Peyer's patch (tissue), 4 donors: ENCODE data around the gene DCC. TPM values are rescaled to one million over a fixed set of nuclear protein-coding genes. Genes with fewer than 3 reads are reported as not detected.

Source experiments
- DNase-seq, 3 donors: peaks; one replicate each; pipeline ENCODE4 v3.0.0-alpha.2; 2017 to 2019
- H3K27ac ChIP-seq, 4 donors: fragments of 200-600 bp; sonication (generic); one replicate each; pipeline ENCODE4 v1.5.1; 2016 to 2019
- H3K27me3 ChIP-seq, 2 donors: fragments of 200-600 bp; sonication (generic); one replicate each; pipeline ENCODE4 v1.5.1; 2019
- H3K36me3 ChIP-seq, 3 donors: fragments of 200-600 bp; sonication (generic); one replicate each; pipeline ENCODE4 v1.5.1; 2016 to 2019
- H3K4me1 ChIP-seq, 4 donors: fragments of 200-600 bp; sonication (generic); one replicate each; pipeline ENCODE4 v1.5.1; 2016 to 2019
- H3K4me3 ChIP-seq, 4 donors: fragments of 200-600 bp; sonication (generic); 1 replicate in 3 of 4; 2 replicates in 1 of 4; pipeline ENCODE4 v1.5.1; 2016 to 2019; ENCODE audit warnings: mild to moderate bottlenecking in 1 of 4
- H3K9me3 ChIP-seq, 4 donors: fragments of 200-600 bp; sonication (generic); one replicate each; pipeline ENCODE4 v1.5.1; 2016 to 2019; ENCODE audit warnings: mild to moderate bottlenecking in 1 of 4
- POLR2A ChIP-seq, 2 donors: fragments of 450-650 bp; IDR thresholded peaks; one replicate each; pipeline ENCODE4 v1.5.1; 2017; ENCODE audit warnings: antibody characterized with exemption in 2 of 2, mild to moderate bottlenecking in 2 of 2, moderate library complexity in 2 of 2
- total RNA-seq, 4 donors: library from RNA; depleted of rRNA; stranded (reverse); fragments of >200 nt; gene quantifications; one replicate each; pipeline ENCODE4 v1.1.0, GENCODE V29; 2016
- TF ChIP-seq, protein P1 (sequence below), 6 experiments: fragments of 450-650 bp in 4 of 6; fragments of 200-600 bp in 2 of 6; sonication (generic) in 1 of 6; IDR thresholded peaks; one replicate each; pipeline ENCODE4 v1.5.1; 2017 to 2019; ENCODE audit warnings: antibody characterized with exemption in 6 of 6, mild to moderate bottlenecking in 3 of 6, moderate library complexity in 1 of 6

The DCC gene
- total RNA-seq, 4 donors from 2014 or later: 0.13 TPM; not detected in 3

GRCh38 chr18:53080687-53081086 lies 740.7 kb downstream of the DCC start:
- no peak for DNase-seq
- H3K4me1 ChIP-seq: no peaks in the 10 kb centered on the region
- H3K4me3 ChIP-seq: no peak overlapping the region
- H3K27ac ChIP-seq: no peak overlapping the region
- H3K27me3 ChIP-seq: no peaks in the 10 kb centered on the region
- no peaks in the 10 kb centered on the region for H3K9me3 ChIP-seq
- no peaks in the 10 kb centered on the region for H3K36me3 ChIP-seq
- no peak for TF ChIP-seq POLR2A (IDR thresholded peaks at IDR 0.05)
- TF ChIP-seq, protein P1, sequence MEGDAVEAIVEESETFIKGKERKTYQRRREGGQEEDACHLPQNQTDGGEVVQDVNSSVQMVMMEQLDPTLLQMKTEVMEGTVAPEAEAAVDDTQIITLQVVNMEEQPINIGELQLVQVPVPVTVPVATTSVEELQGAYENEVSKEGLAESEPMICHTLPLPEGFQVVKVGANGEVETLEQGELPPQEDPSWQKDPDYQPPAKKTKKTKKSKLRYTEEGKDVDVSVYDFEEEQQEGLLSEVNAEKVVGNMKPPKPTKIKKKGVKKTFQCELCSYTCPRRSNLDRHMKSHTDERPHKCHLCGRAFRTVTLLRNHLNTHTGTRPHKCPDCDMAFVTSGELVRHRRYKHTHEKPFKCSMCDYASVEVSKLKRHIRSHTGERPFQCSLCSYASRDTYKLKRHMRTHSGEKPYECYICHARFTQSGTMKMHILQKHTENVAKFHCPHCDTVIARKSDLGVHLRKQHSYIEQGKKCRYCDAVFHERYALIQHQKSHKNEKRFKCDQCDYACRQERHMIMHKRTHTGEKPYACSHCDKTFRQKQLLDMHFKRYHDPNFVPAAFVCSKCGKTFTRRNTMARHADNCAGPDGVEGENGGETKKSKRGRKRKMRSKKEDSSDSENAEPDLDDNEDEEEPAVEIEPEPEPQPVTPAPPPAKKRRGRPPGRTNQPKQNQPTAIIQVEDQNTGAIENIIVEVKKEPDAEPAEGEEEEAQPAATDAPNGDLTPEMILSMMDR (IDR thresholded peaks at IDR 0.05): no peak

- H3K27ac ChIP-seq: no peak overlapping the region
- no peaks in the 10 kb centered on the region for H3K4me1 ChIP-seq
- H3K27me3 ChIP-seq: no peaks in the 10 kb centered on the region
- H3K9me3 ChIP-seq: no peaks in the 10 kb centered on the region
- no peak overlapping the region for H3K4me3 ChIP-seq
- TF ChIP-seq POLR2A (IDR thresholded peaks at IDR 0.05): no peak
- TF ChIP-seq, protein P1 (IDR thresholded peaks at IDR 0.05): no peak
- H3K36me3 ChIP-seq: no peaks in the 10 kb centered on the region
- no peak for DNase-seq
Observed at GRCh38 chr18:53093636-53094035, 753.6 kb downstream of the DCC start.

GRCh38 chr18:53101536-53102105 lies 761.6 kb downstream of the DCC start:
- no peak for DNase-seq
- Histone ChIP-seq H3K4me3 (no peak overlapping the region), H3K4me1 (no peaks in the 10 kb centered on the region), H3K9me3 (no peaks in the 10 kb centered on the region), H3K36me3 (no peaks in the 10 kb centered on the region), H3K27me3 (no peaks in the 10 kb centered on the region), H3K27ac (no peak overlapping the region)
- TF ChIP-seq POLR2A (IDR thresholded peaks at IDR 0.05): no peak
- TF ChIP-seq, protein P1 (IDR thresholded peaks at IDR 0.05): no peak

GRCh38 chr18:53114441-53114840 lies 774.4 kb downstream of the DCC start:
- no peak for DNase-seq
- Histone ChIP-seq H3K4me3 (no peak overlapping the region), H3K9me3 (no peaks in the 10 kb centered on the region), H3K27ac (no peak overlapping the region), H3K4me1 (no peaks in the 10 kb centered on the region), H3K27me3 (no peaks in the 10 kb centered on the region), H3K36me3 (no peaks in the 10 kb centered on the region)
- TF ChIP-seq, protein P1 (IDR thresholded peaks at IDR 0.05): no peak
- no peak for TF ChIP-seq POLR2A (IDR thresholded peaks at IDR 0.05)

DNA sequence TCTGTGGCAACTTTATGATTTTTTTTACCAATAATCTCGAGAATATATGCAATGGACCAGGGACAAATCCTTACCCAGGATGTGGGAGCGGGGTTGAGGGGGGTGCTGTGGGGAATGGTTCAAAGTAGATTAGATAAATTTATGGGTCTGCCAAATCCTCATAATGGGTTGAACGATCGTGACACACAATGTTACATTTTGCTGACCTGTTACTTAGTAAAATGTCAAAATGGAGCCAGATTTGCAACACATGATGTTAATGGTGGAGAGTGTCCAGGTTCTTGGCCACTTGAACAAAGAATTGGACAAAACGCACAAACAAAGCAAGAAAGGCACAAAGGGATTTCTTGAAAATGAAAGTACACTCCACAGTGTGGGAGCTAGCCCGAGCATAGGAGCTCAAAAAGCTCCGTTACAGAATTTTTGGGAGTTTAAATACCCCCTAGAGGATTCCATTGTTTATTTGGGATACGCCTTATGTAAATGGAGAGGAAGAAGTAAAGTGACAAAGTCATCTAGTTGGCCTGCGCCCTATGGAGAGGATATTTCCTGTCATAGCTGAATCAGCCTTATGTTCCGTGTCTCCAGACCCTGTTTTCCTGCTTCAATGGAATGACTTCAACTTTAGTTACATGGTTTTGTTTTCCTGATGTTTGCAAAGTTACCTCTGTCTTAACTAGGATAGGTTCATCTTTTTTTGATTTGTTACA lies 776.0 kb downstream of the DCC start:
- H3K4me1 ChIP-seq: no peaks in the 10 kb centered on the region
- H3K27me3 ChIP-seq: no peaks in the 10 kb centered on the region
- no peak overlapping the region for H3K27ac ChIP-seq
- no peak for DNase-seq
- no peak overlapping the region for H3K4me3 ChIP-seq
- H3K36me3 ChIP-seq: no peaks in the 10 kb centered on the region
- no peaks in the 10 kb centered on the region for H3K9me3 ChIP-seq
- TF ChIP-seq, protein P1 (IDR thresholded peaks at IDR 0.05): no peak
- no peak for TF ChIP-seq POLR2A (IDR thresholded peaks at IDR 0.05)
